ENCODE data around the gene TJP3. TPM values are rescaled to one million over a fixed set of nuclear protein-coding genes. Genes with fewer than 3 reads are reported as not detected.

TJP3 gene
- total and polyA plus RNA-seq, 10 of the 15 experiments (the other 5 are each of a cell fraction or from before 2014, with no cell fraction given): 0.04 to 1.2 (median 0.29) TPM; not detected in 6

DNA sequence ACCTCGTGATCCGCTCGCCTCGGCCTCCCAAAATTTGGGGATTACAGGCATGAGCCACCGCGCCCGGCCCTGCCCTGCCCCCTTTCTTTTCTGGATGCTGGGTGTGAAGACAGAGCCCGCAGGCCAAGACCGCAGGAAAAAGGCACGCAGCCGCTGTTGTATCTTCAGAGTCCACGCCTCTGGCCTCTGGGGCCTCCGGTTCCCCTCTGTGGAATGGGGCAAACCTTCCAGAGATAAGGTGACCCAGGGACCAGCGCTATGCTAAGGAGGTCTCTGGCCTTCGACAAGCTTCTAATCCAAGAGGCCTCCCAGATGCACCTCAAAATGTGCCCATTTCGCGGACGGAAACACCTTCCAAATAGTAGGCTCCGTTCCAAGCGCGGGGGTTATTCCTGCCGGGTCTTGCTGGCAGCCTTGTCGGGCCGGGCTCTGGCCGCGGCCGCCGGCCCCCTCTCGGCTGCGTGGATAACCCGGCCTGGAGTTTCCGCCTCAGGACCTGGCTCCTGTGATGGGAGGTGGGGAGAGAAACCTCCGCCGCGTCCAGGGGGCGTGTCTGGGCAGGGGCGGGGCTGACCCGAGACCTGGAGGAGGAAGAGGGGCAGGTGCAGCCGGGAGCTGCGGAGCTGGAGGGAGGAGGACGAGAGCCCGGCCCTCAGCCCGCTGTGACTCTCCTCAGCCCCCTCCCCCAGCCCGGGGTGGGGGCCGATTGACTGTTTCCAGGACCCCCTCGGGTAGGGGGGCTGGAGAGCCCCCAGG lies 13.1 kb downstream of the TJP3 start (continued):
- TF ChIP-seq CUX1 (IDR thresholded peaks at IDR 0.05; ENCODE audit: insufficient replicate concordance, low read depth, low read length): no peak
- no peak for TF ChIP-seq BRCA1 (IDR thresholded peaks at IDR 0.05; ENCODE audit: low read depth, low read length)
- no peak for TF ChIP-seq EZH2 (IDR thresholded peaks at IDR 0.05; ENCODE audit: borderline replicate concordance, control insufficient read depth, low read depth, low read length)

DNA sequence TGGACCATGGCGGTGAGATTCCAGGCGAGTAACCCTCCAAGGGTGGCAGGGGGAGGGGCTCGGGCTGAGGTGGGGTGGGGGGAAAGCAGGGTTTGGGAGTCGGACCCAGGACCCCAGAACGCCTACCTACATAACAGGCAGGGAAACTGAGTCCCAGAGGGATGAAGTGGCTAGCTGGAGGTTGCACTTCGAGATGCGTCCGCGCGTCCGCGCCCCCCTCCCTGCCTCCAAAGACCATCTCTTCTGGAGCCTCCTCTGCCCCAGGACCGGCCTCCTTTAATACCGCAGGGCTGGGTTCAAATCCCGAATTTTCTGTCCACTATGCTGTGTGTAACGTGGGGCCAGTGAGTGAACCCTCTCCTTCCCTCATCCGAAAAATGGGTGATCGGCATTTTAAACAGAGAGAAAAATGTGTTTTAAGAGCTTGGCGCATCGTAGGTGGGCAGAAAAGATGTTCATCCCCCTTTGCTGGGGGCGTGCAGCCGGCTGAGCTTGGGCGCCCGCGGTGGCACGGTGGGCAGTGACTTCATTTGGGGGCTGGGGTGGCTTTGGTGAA lies 13.8 kb downstream of the TJP3 start:
- H3K79me2 ChIP-seq (ENCODE audit: control insufficient read depth, insufficient read depth, low read length): no peaks in the 10 kb centered on the region
- ChIA-PET POLR2A (no interaction called here), RAD21 (ENCODE audit: unreplicated experiment) (no interaction called here), CTCF (interaction anchor here (0.6 kb wide), 1 partner anchor 16 kb away, joined by 3 read pairs; no protein-coding TSS in a partner anchor), SMC1A (ENCODE audit: uncharacterized antibody, unreplicated experiment) (no interaction called here)
- TF ChIP-seq TBL1XR1 (IDR thresholded peaks at IDR 0.05; ENCODE audit: low read depth, low read length) (no peak), STAT1 (conservative IDR thresholded peaks at IDR 0.05) (no peak), E2F4 (IDR thresholded peaks at IDR 0.05; ENCODE audit: low read depth, low read length) (no peak), NFIC (IDR thresholded peaks at IDR 0.05; ENCODE audit: low read depth, low read length) (no peak), KLF5 (IDR thresholded peaks at IDR 0.05; ENCODE audit: partially characterized antibody) (no peak)
- H3K27ac ChIP-seq (ENCODE audit: control insufficient read depth, insufficient read depth): no peak overlapping the region
- H3K4me2 ChIP-seq (ENCODE audit: control insufficient read depth, insufficient read depth): peak overlapping the region; percentile 33; the same call in 1 of the 2 replicates
- H3K36me3 ChIP-seq (ENCODE audit: control insufficient read depth in 2 of 2, insufficient read depth in 2 of 2, low read length in 1 of 2): no peaks in the 10 kb centered on the region
- in situ Hi-C loops (cut with MboI): no loop called here
- no peak overlapping the region for H3K4me3 ChIP-seq
- intact Hi-C loops (cut with micrococcal nuclease; ENCODE audit: unreplicated experiment): no loop called here
- no peak for DNase-seq (ENCODE audit: low read depth, low spot score)
- no peaks in the 10 kb centered on the region for H4K20me1 ChIP-seq (ENCODE audit: control insufficient read depth, insufficient read depth)
- 35% methylated on average over 24 of the region's 26 CpGs for WGBS (ENCODE audit: insufficient coverage, insufficient replicate concordance, low lambda C conversion rate, missing lambda C conversion rate)
- H3K9ac ChIP-seq (ENCODE audit: control insufficient read depth, insufficient read depth, low read length): no peak overlapping the region
- BruUV-seq (replicated peaks): no TSS peak
- peaks cover 1 to 3% of the 10 kb centered on the region in 2 experiments; a peak in 1 of 4 replicates for H3K27me3 ChIP-seq (replicated peaks in 1 of 2; ENCODE audit: control insufficient read depth in 2 of 2, insufficient read depth in 2 of 2, low read length in 1 of 2)
- H3K4me1 ChIP-seq (ENCODE audit: control insufficient read depth, insufficient read depth, low read length): no peaks in the 10 kb centered on the region
- FAIRE-seq: no peak
- no peaks in the 10 kb centered on the region for H3K9me3 ChIP-seq (replicated peaks; ENCODE audit: control insufficient read depth, insufficient read depth, low read length)
- no peak for ATAC-seq
- no peak overlapping the region for H2AFZ ChIP-seq (ENCODE audit: control insufficient read depth, low read depth, low read length)

Data from GM12878 (cell line).